ENCODE data around the gene NLRC5.

NLRC5 gene

GRCh38 chr16:56988948-56989945, at the start of gene NLRC5:
TSS of gene NLRC5 (plus strand) at chr16:56989557. CDS start at chr16:57020713, 31,156 bp downstream.
- peak in 54 of 56 donors; percentile 27 to 86 (median 66) for DNase-seq

- DNase-seq: no peak
Observed at GRCh38 chr16:56939801-56940200, 49.6 kb upstream of the NLRC5 start.

- no peak for DNase-seq
Observed at GRCh38 chr16:56941092-56941491, 48.3 kb upstream of the NLRC5 start.

DNA sequence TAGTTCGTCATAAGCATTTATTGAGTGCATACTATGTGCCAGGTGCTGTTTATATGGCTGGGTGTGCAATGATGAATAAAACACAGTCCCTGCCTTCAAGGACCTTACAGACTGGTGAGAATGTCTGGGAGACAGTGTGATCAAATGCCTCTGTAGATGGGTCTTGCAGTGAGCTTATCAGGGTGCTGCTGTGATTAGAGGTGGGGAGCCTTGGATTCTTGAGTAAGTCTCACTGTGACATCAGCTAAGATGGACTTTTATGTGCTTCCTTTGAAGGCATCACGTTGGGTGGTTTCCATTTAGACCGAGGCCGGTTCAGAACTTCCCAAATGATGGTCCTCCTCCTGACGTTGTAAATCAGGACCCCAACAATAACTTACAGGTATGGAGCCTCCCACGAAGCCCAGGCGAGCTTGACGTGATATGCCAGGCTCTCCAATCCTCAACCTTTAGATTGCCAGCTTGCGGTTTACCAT, 47.5 kb upstream of the NLRC5 start:
- DNase-seq: no peak

GRCh38 chr16:56943761-56944375, 45.5 kb upstream of the NLRC5 start:
- DNase-seq: peak in 1 of 56 donors; percentile 19

DNA sequence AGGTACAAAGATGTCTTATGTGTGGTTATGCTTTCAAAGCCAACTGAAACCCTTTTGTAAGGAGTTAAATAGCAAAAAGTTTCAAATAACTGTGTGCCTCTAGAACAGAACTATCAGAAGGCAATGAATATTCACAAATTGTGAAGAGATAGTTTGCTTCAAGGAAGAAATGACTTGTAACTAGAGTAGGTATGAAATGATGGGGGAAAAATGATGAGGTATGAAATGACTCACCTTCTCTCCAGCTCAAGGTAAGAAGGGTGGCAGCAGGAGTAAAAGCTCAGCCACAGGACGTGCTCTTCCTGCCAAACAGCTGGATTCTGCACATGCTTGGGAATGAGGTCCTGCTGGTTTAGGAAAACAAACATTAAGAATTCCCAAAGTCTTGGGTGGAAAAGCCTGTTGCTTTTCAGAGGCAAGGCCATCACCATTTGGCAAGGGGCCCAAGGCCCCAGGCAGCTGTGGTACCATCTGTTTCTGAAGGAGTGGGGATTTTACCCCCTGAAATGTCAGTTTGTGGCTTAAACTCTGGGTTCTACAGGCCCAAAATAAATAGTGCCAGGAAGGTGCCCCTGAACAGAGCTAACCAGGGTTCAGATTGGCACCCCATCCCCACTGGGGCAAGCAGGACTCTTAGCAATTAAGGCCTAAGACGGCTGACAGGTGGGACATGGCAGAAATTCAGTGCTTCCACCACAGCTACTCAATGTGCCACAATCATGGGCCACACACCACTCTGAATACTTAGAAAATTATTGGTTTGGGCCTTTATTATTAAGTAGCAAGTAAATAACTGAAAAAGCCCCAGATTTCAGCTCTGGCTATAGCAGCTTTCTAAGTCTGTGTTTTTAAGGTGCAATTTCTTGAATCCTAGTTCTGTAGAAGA, 44.2 kb upstream of the NLRC5 start:
- no peak for DNase-seq

- no peak for DNase-seq
Observed at GRCh38 chr16:56945847-56946527, 43.4 kb upstream of the NLRC5 start.

DNA sequence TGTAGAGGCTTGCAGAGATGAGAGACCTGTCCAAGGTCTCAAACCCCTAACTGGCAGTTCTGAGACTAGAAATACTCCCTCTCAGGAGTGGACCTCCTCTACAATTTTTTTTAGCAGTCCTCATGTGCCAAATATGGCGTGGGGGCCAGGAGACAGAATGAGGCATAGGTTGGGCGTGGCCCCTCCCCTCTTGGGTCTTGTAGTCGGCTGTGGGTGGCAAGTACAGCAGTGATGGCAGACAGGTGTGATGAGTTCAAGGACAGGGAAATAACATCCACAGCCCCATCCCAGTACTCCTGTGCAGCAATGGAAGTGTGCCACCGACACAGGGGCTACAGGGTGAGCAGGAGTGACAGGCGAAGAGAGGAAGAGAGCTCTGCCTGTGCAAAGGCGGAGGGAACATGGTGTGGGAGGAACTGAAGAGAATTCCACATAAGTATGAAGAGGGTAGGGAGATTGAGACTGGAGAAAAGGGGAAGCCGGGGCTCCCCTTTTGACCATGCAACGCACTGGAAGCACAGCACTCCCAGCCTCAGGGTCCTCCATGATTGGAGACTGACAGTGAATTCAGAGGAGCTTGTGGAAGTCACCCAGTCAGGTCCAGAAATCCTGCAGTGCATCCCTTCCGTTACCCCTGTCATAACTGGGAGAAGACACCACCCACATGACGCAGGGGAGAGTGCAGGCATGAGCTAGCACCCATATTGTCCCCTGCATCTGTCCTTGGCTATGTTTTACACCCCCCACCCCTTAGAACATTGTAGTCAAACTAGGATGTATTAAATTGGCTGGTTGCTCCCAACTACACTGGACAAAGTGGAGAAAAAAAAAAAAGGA, 42.4 kb upstream of the NLRC5 start:
- peak in 21 of 56 donors; percentile 11 to 70 (median 36) for DNase-seq

GRCh38 chr16:56947604-56947995, 41.8 kb upstream of the NLRC5 start:
- DNase-seq: no peak

GRCh38 chr16:56948234-56948633, 41.1 kb upstream of the NLRC5 start:
- DNase-seq: no peak

DNA sequence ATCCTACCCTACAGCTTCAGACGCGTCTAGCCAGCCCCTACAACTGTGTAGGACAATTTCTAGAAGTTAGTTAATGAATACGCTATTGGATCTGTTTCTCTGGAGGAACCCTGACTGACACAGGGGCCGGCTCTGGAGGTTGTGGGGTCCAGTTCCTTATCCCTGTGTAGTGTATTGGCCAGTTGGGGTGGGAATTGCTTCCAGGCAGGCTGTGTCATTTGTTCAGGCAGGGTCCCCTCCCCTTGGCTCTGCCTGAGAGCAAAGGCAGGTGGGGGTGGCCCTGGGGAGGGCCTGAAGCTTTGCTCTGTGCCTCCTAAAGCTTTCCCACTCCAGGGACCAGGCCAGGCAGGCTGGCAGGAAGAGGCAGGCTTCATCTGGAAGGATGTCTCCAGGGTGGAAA, 39.3 kb upstream of the NLRC5 start:
- DNase-seq: no peak

- no peak for DNase-seq
Observed at GRCh38 chr16:56950455-56950854, 38.9 kb upstream of the NLRC5 start.

DNA sequence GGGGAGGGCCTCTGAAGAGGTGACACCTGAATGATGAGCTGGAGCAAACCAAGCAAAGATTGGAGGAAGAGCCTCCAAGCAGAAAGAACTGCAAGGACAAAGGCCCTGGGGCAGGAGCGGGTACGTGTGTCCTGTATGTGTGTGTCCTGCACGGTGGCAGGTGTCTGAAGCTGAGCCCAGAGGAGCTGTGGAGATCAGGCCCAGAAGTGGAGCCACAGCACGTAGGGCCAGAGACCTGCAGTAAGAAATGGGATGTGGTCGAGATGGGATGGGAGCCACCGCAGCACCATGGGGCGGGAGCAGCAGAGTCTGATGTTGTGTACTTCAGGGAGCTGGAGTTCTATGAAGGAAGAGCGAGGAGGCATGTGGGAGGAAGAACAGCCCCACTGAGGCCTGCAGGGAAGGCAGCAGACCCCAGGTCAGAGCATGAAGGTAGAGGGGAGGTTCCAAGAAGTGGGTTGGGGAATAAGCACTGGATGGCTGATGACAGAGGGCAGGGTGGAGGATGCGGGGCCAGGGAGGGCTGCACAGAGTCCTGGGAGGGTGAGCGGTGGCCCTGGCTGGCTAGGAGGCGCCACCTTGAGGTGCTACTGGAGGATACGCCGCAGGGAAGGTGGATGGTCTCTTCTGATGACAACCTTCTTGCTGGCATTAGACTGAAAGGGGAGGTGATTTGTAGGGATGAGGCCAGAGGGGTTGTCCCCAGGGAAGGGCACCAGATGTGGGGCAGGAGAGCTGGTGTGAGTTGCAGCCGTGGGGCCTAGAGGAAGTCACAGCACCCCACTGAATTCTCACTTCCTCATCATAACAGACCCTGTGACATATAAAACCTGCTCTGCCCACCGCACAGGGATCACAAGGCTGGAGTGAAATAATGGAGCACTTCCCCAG, 38.2 kb upstream of the NLRC5 start:
- DNase-seq: peak in 4 of 56 donors; percentile 21 to 38 (median 24)

DNA sequence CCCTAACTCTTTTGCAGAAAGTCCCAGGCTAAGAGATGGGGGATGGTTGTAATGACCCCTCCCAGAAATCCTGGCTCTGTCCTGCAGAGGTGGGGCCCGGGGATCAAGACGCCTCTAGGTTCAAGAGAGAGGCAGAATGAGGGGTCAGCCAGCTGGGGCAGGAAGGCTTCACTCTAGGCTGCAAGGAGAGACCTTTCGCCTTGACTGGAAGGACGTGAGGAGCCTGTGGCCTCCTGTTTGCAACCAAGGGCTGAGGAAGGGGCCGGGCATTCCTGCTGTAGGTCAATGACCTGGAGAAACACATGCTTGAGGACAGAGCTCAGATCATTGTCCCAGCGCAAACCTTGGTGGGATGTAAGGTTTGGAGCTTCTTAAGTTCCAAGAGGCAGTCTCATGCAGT, 36.4 kb upstream of the NLRC5 start:
- DNase-seq: no peak

DNA sequence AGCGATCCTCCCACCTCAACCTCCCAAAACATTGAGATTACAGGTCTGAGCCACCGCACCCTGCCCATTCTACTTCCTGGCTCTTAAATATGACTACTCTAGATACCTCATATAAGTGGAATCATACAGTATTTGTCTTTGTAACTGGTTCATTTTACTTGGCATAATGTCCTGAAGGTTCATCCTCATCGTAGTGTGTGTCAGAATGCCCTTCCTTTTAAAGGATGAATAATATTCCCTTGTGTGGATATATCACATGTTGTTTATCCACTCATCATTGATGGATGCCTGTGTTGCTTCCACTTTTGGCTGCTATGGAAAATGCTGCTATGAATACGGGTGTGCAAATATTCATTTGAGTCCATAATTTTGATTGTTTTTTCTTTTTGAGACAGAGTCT, 33.3 kb upstream of the NLRC5 start:
- DNase-seq: no peak

- DNase-seq: no peak
Observed at GRCh38 chr16:56956756-56957155, 32.6 kb upstream of the NLRC5 start.

DNA sequence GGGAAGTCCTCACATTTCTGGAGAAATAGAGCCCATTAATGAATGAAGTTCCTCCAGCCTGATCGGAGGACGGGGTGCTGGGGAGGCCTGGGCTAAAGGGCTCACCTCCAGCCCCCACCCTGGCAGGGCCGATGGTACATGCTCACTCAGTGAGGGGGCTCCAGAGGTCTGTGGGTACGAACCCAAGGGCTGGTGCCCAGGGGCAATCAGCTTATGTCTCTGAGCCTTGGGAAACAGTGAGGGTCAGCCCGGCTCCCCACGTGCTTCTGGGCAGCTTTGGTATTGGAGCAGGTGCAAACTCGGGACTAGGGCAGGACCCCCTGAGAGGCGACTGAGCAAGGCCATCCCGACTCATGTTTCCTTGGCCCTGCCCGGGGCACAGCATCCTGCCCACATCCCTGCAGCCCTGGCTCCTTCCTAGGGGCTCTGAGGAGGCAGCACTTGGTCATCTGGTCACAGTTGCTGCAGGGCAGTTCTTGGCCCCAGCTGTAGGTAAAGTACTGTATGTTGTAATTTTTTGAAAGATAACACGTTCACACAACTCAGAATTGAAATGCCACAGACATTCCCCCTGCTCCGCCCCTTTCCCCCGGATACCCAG, 28.6 kb upstream of the NLRC5 start:
- no peak for DNase-seq

- DNase-seq: no peak
Observed at GRCh38 chr16:56961386-56961785, 28.0 kb upstream of the NLRC5 start.

All from nucleus accumbens (tissue), 56 donors.